Activated T-cell treated with anti-CD3 and anti-CD28 coated beads, Interleukin-2, amount 50 U/mL, for 72 hours (primary cell): ENCODE results near the gene LILRB5. TPM values are rescaled to one million over a fixed set of nuclear protein-coding genes. Genes with fewer than 3 reads are reported as not detected.
"Not testable (repeated sequence)": the region's sequence is repeated elsewhere in the genome, so short reads cannot be mapped to it uniquely, and the experiment has no call there.

ENCODE experiments used
- ATAC-seq, 2 donors: fragments of 150-1000 bp; cut with Tn5 transposase; replicated peaks in 1 of 2; 2 replicates each; pipeline ENCODE4 v1.10.0; 2021; ENCODE audit warnings: moderate library complexity in 2 of 2, mild to moderate bottlenecking in 1 of 2
- DNase-seq, 2 donors: peaks; one replicate each; pipeline ENCODE4 v3.0.0; 2021 to 2022; ENCODE audit warnings: mixed read lengths in 1 of 2
- H3K27ac Mint-ChIP-seq: one replicate; pipeline ENCODE4 v1.8.0; 2022; ENCODE audit warnings: mild to moderate bottlenecking, moderate library complexity, mixed read lengths
- H3K27me3 Mint-ChIP-seq: one replicate; pipeline ENCODE4 v1.8.0; 2022; ENCODE audit warnings: low read depth, mixed read lengths
- H3K36me3 Mint-ChIP-seq, 2 donors: one replicate each; pipeline ENCODE4 v1.8.0; 2022; ENCODE audit warnings: mixed read lengths in 2 of 2, mild to moderate bottlenecking in 1 of 2; ENCODE audit not compliant: insufficient read depth in 2 of 2
- H3K4me1 Mint-ChIP-seq: one replicate; pipeline ENCODE4 v1.8.0; 2022; ENCODE audit warnings: low read depth, mixed read lengths
- H3K4me3 Mint-ChIP-seq, 2 donors: one replicate each; pipeline ENCODE4 v1.8.0; 2022; ENCODE audit warnings: mild to moderate bottlenecking in 2 of 2, mixed read lengths in 2 of 2, moderate library complexity in 2 of 2
- H3K9me3 Mint-ChIP-seq, 2 donors: one replicate each; pipeline ENCODE4 v1.8.0; 2022; ENCODE audit warnings: mixed read lengths in 2 of 2
- total RNA-seq, 2 donors: library from RNA; stranded (reverse); gene quantifications; one replicate each; pipeline ENCODE4 v1.2.3, GENCODE V29; 2022

Gene LILRB5
- total RNA-seq, 2 donors from 2014 or later = 0.12 TPM; not detected in 1

DNA sequence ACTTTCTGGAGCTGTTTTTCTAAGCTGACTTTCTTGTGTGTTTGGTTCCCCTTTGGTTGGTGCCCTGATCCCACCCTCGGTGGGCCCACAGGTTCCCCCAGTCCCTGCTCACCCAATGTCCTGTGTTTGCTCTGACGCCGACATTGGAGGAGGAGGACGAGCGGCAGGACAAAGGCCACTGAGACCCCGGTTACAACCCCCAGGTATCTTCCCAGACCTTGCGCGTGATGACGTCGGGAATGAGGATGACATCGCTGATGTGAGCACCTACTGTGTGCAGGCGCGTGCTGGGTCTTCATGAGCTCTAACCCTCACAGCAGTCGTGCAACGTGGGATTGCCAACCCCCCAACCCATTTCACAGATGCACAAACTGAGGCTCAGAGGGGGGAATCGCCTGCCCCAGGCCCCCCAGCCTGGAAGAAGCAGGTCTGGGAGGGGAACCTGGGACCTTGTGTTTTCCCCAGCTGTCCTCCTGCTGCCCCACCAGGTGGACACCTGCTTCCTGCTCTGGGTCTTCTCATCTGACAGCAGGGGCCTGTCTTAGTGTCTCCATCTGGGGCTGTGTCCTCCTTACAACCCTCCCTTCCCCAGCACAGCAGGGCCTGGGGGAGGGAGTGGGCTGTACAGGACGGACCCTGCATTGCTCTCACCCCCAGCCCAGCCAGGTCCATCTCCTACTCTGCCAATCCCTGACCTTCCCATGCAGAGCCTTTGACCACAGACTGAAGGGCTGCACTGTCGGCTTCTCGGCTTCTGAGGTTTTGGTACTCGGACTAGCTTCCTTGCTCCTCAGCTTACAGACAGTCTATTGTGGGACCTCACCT is 9.8 kb downstream of the LILRB5 start:
- peaks cover 16% of the 10 kb centered on the region for H3K4me1 Mint-ChIP-seq
- no peaks in the 10 kb centered on the region for H3K27me3 Mint-ChIP-seq
- H3K27ac Mint-ChIP-seq = peak overlapping the region; percentile 71
- DNase-seq = no peak
- no peaks in the 10 kb centered on the region for H3K36me3 Mint-ChIP-seq
- no peak for ATAC-seq
- no peaks in the 10 kb centered on the region for H3K9me3 Mint-ChIP-seq
- H3K4me3 Mint-ChIP-seq = peak overlapping the region; percentile 50 to 61

DNA sequence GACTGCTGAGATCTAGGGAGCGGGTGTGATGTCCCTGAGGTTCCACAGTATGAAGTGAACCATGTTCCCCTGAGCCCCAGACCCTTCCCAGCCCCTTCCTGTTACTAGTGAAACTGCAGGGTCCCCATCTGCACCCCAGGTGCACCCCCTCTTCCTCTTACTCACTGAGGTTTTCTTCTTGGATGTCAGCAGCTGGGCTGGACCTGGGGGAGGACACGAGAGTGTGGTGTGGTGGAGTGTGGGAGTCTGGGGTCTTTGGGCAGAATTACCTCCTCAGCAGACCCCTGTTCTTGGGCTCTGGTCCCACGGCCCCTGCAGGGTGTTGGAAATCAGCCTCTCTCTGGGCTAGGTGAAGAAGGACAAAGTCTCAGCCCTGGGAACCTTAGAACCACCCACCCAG is 11.1 kb downstream of the LILRB5 start:
- Mint-ChIP-seq H3K36me3 (no peaks in the 10 kb centered on the region), H3K4me1 (peaks cover 16% of the 10 kb centered on the region), H3K4me3 (no peak overlapping the region), H3K27ac (no peak overlapping the region), H3K9me3 (no peaks in the 10 kb centered on the region), H3K27me3 (no peaks in the 10 kb centered on the region)
- no peak for ATAC-seq
- no peak for DNase-seq

DNA sequence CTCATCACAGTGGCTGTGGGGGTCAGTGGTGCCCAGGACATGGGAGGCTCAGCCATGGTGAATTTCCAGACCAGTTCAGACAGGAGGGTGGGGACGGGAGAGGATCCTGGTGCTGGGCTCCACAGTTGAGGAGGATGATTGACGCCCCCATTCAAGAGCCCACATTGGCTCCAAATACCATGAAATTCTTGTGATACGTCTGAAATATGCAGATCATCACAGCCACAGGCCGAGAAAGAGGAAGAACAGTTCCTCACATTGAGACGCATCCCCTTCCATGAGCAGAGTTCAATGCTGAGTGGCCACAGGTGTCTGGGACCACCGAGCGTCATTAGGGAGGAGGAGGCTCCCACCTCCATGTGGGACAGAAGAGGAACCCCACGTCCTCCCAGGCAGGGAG is 13.3 kb downstream of the LILRB5 start:
- not testable (repeated sequence) for H3K36me3 Mint-ChIP-seq, H3K27ac Mint-ChIP-seq, ATAC-seq, H3K27me3 Mint-ChIP-seq, DNase-seq, H3K9me3 Mint-ChIP-seq, H3K4me3 Mint-ChIP-seq
- peaks cover 16% of the 10 kb centered on the region for H3K4me1 Mint-ChIP-seq

DNA sequence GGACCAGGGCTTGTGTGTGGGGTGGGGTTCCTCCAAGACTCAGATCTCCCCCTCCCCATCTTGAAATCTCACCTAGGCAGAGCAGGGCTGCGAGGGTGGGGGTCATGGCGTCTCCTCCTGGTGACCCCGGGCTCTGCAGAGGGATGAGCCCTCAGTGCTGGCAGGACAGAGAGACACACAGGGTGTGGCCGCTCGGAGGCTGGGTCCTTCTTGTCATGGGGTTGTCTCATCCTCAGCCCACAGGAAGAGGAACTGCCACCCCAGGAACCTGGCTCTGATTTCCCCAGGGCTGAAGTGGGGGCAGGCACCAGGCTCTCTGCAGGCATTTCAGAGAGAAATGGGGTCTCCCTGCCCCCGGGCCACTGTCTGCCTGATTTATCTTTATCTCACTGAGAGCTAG is 14.4 kb downstream of the LILRB5 start, which contains the start of gene LILRA6:
Gene LILRA6 (minus strand): TSS at position 145 of the 400 bp plus-strand sequence.
- H3K4me3 Mint-ChIP-seq = not testable (repeated sequence)

GRCh38 chr19:54242234-54242633 is 14.8 kb downstream of the LILRB5 start:
- not testable (repeated sequence) for DNase-seq, H3K27ac Mint-ChIP-seq, H3K4me3 Mint-ChIP-seq, ATAC-seq, H3K9me3 Mint-ChIP-seq, H3K36me3 Mint-ChIP-seq, H3K4me1 Mint-ChIP-seq
- peaks cover 14% of the 10 kb centered on the region for H3K27me3 Mint-ChIP-seq

More for the DNA sequence above, 14.4 kb downstream of the LILRB5 start, which contains the start of gene LILRA6:
- peaks cover 14% of the 10 kb centered on the region for H3K27me3 Mint-ChIP-seq
- H3K9me3 Mint-ChIP-seq, H3K36me3 Mint-ChIP-seq, H3K27ac Mint-ChIP-seq, H3K4me1 Mint-ChIP-seq, DNase-seq: not testable (repeated sequence)
- peak in 1 of 2 donors; percentile 28 for ATAC-seq

- not testable (repeated sequence) for H3K4me1 Mint-ChIP-seq, DNase-seq, H3K27ac Mint-ChIP-seq, H3K9me3 Mint-ChIP-seq, H3K4me3 Mint-ChIP-seq, H3K36me3 Mint-ChIP-seq, ATAC-seq
- H3K27me3 Mint-ChIP-seq = peaks cover 26% of the 10 kb centered on the region
Measured at GRCh38 chr19:54240372-54241336, 16.4 kb downstream of the LILRB5 start.

GRCh38 chr19:54239491-54240371 is 17.3 kb downstream of the LILRB5 start:
- H3K9me3 Mint-ChIP-seq, ATAC-seq: not testable (repeated sequence)

GRCh38 chr19:54233941-54234340 is 23.1 kb downstream of the LILRB5 start:
- H3K27me3 Mint-ChIP-seq = peaks cover 74% of the 10 kb centered on the region

More at GRCh38 chr19:54239491-54240371, 17.3 kb downstream of the LILRB5 start:
- H3K4me3 Mint-ChIP-seq, DNase-seq, H3K36me3 Mint-ChIP-seq, H3K4me1 Mint-ChIP-seq, H3K27ac Mint-ChIP-seq: not testable (repeated sequence)
- peaks cover 31% of the 10 kb centered on the region for H3K27me3 Mint-ChIP-seq

DNA sequence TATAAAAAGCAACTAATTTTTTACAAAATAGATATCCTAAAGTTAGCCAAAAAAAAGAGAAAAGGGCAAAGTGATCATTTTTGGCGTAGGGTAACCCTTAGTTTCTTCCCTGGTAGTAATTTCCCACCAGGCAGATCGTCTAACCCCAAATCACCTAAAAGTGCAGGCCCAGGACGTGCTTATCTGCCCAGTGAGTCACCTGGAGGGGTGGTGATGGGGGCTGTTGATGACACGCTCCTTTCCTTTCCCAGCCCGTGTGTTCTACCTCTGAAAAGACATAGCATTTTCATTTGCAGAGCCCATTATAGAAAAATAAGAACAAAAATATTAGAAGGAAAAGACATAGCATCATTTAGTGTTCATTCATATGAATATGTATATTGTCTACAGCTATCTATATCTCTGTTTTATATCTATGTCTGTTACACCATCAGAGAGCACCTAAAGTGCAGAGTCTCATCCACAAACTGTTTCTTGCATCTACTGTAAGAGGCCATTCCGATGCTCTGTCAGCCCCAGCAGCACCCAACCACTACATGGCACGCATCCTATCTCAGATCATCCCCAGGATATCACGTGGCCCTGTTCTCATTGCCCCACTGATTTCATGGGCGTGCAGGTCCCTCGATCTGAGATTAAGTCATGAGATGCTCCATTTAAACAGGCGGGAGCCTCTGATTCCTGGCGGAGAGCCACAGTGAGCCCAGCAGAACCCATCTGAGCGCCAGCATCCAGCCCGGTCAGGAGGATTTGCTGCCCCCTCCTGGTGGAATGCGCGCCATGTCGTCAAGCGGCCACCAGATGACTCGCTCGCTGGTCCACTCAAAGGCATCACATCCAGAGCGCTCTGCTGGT is 25.8 kb downstream of the LILRB5 start:
- no peaks in the 10 kb centered on the region for H3K9me3 Mint-ChIP-seq

More at GRCh38 chr19:54233941-54234340, 23.1 kb downstream of the LILRB5 start:
- ATAC-seq = no peak
- H3K4me1 Mint-ChIP-seq = peaks cover 7% of the 10 kb centered on the region
- DNase-seq = no peak
- no peak overlapping the region for H3K27ac Mint-ChIP-seq
- no peak overlapping the region for H3K4me3 Mint-ChIP-seq
- no peaks in the 10 kb centered on the region for H3K9me3 Mint-ChIP-seq
- H3K36me3 Mint-ChIP-seq = no peaks in the 10 kb centered on the region

DNA sequence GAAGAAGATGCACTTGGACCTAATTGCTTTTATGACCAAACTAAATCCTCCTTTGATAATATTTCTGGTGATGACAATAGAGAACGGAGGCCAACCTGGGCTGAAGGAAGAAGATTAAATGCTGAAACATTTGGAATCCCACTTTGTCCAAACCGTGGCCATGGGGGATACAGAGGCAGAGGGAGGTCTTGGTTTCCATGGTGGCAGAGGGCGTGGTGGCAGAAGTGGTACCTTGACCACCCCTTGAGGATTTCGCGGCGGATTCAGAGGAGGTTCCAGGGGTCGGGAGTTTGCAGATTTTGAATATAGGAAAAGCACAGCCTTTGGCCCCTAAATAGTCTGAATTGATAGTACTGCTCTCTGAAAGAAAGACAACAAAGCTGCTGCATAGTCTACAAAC is 27.0 kb downstream of the LILRB5 start:
- Mint-ChIP-seq H3K27me3 (peaks cover 53% of the 10 kb centered on the region), H3K27ac (no peak overlapping the region), H3K4me1 (peaks cover 7% of the 10 kb centered on the region), H3K4me3 (no peak overlapping the region), H3K36me3 (no peaks in the 10 kb centered on the region), H3K9me3 (no peaks in the 10 kb centered on the region)
- ATAC-seq (no peak), DNase-seq (no peak)

More for the DNA sequence above, 25.8 kb downstream of the LILRB5 start:
- Mint-ChIP-seq H3K36me3 (no peaks in the 10 kb centered on the region), H3K27ac (no peak overlapping the region), H3K4me1 (peaks cover 7% of the 10 kb centered on the region), H3K4me3 (no peak overlapping the region), H3K27me3 (peaks cover 61% of the 10 kb centered on the region)
- DNase-seq (peak; percentile 88 to 92), ATAC-seq (peak; percentile 97 to 99)

- H3K36me3 Mint-ChIP-seq = no peaks in the 10 kb centered on the region
- no peak overlapping the region for H3K4me3 Mint-ChIP-seq
- no peaks in the 10 kb centered on the region for H3K9me3 Mint-ChIP-seq
Measured at GRCh38 chr19:54229146-54229545, 27.9 kb downstream of the LILRB5 start.

More at GRCh38 chr19:54229146-54229545, 27.9 kb downstream of the LILRB5 start:
- H3K27me3 Mint-ChIP-seq = peaks cover 45% of the 10 kb centered on the region
- ATAC-seq = no peak
- DNase-seq = no peak
- H3K4me1 Mint-ChIP-seq = peaks cover 7% of the 10 kb centered on the region
- H3K27ac Mint-ChIP-seq = no peak overlapping the region
